Trophoblast cell (in vitro differentiated cells and primary cell): ENCODE measurements around the gene KIF6.

Experiments used
- DNase-seq, 2 donors: peaks; one replicate each; pipeline ENCODE4 v3.0.0-alpha.2; 2016
- H2AFZ ChIP-seq: 2 replicates; pipeline ENCODE4 v1.6.1; 2013; ENCODE audit warnings: low read length, moderate library complexity, mild to moderate bottlenecking; ENCODE audit not compliant: insufficient read depth, poor library complexity
- H2AK5ac ChIP-seq: 2 replicates; pipeline ENCODE4 v1.6.1; 2013; ENCODE audit warnings: mild to moderate bottlenecking, low read length
- H2BK120ac ChIP-seq: 2 replicates; pipeline ENCODE4 v1.6.1; 2013; ENCODE audit warnings: low read length, mild to moderate bottlenecking, moderate library complexity; ENCODE audit not compliant: insufficient read depth, poor library complexity
- H2BK12ac ChIP-seq: 2 replicates; pipeline ENCODE4 v1.6.1; 2013; ENCODE audit warnings: mild to moderate bottlenecking, low read length, moderate library complexity
- H2BK5ac ChIP-seq: 2 replicates; pipeline ENCODE4 v1.6.1; 2013; ENCODE audit warnings: low read length, low read depth, moderate library complexity, mild to moderate bottlenecking; ENCODE audit not compliant: poor library complexity
- H3K14ac ChIP-seq: 2 replicates; pipeline ENCODE4 v1.6.1; 2013; ENCODE audit warnings: mild to moderate bottlenecking, low read length
- H3K18ac ChIP-seq: 2 replicates; pipeline ENCODE4 v1.6.1; 2013; ENCODE audit warnings: mild to moderate bottlenecking, low read length
- H3K23ac ChIP-seq: 2 replicates; pipeline ENCODE4 v1.6.1; 2013; ENCODE audit warnings: low read length
- H3K27ac ChIP-seq: 2 replicates; pipeline ENCODE4 v1.5.1; 2013; ENCODE audit warnings: low read depth, mild to moderate bottlenecking, inconsistent platforms, low read length, moderate library complexity
- H3K27me3 ChIP-seq: 2 replicates; pipeline ENCODE4 v1.6.1; 2013; ENCODE audit warnings: inconsistent platforms, mild to moderate bottlenecking, low read length, moderate library complexity; ENCODE audit not compliant: insufficient read depth
- H3K36me3 ChIP-seq, 2 experiments: 1 replicate in 1 of 2; 2 replicates in 1 of 2; pipeline ENCODE4 v1.6.1; 2013; ENCODE audit warnings: low read length in 2 of 2, mild to moderate bottlenecking in 2 of 2, moderate library complexity in 1 of 2; ENCODE audit not compliant: insufficient read depth in 2 of 2, control insufficient read depth in 1 of 2
- H3K4ac ChIP-seq: 2 replicates; pipeline ENCODE4 v1.6.1; 2013; ENCODE audit warnings: low read depth, mild to moderate bottlenecking, low read length, moderate library complexity
- H3K4me1 ChIP-seq, 2 experiments: 1 replicate in 1 of 2; 2 replicates in 1 of 2; pipeline ENCODE4 v1.6.1; 2013; ENCODE audit warnings: low read length in 2 of 2, mild to moderate bottlenecking in 2 of 2, moderate library complexity in 1 of 2; ENCODE audit not compliant: insufficient read depth in 2 of 2, control insufficient read depth in 1 of 2
- H3K4me2 ChIP-seq: 2 replicates; pipeline ENCODE4 v1.6.1; 2013; ENCODE audit warnings: inconsistent platforms, mild to moderate bottlenecking, low read length, moderate library complexity
- H3K4me3 ChIP-seq: 2 replicates; pipeline ENCODE4 v1.5.1; 2013; ENCODE audit warnings: mild to moderate bottlenecking, low read depth, low read length, inconsistent platforms
- H3K79me1 ChIP-seq: one replicate; pipeline ENCODE4 v1.6.1; 2013; ENCODE audit warnings: low read length
- H3K79me2 ChIP-seq: 2 replicates; pipeline ENCODE4 v1.6.1; 2013; ENCODE audit warnings: low read length, mild to moderate bottlenecking; ENCODE audit not compliant: control insufficient read depth, insufficient read depth, poor library complexity
- H3K9ac ChIP-seq: 2 replicates; pipeline ENCODE4 v1.6.1; 2013; ENCODE audit warnings: mild to moderate bottlenecking, low read length
- H3K9me3 ChIP-seq: 2 replicates; pipeline ENCODE4 v1.6.1; 2013; ENCODE audit warnings: low read depth, mild to moderate bottlenecking, control low read depth, inconsistent platforms, low read length; ENCODE audit not compliant: insufficient read depth
- H4K12ac ChIP-seq: 2 replicates; pipeline ENCODE4 v1.6.1; 2013; ENCODE audit warnings: low read depth, mild to moderate bottlenecking, low read length, moderate library complexity
- H4K8ac ChIP-seq: 2 replicates; pipeline ENCODE4 v1.6.1; 2013; ENCODE audit warnings: low read depth, mild to moderate bottlenecking, low read length, moderate library complexity
- H4K91ac ChIP-seq: one replicate; pipeline ENCODE4 v1.6.1; 2013; ENCODE audit warnings: low read depth, mild to moderate bottlenecking, low read length, moderate library complexity
- WGBS: extraction: QIAGEN DNeasy Blood & Tissue Kit; methylation state at CpG from one replicate; pipeline ENCODE4 v1.1.7; 2013; ENCODE audit warnings: missing lambda C conversion rate; ENCODE audit not compliant: insufficient read length, insufficient coverage; ENCODE audit errors: extremely low coverage; 5-methylcytosine and 5-hydroxymethylcytosine counted together

KIF6 gene

GRCh38 chr6:39404312-39404711 lies 320.9 kb downstream of the KIF6 start:
- Histone ChIP-seq H4K8ac (no peak overlapping the region), H3K23ac (no peak overlapping the region), H2BK5ac (no peak overlapping the region), H2AFZ (no peak overlapping the region), H3K4me3 (no peak overlapping the region), H2BK120ac (no peak overlapping the region), H4K91ac (no peak overlapping the region), H3K27me3 (no peaks in the 10 kb centered on the region), H3K9ac (no peak overlapping the region), H3K14ac (no peak overlapping the region), H2AK5ac (no peak overlapping the region), H3K9me3 (no peaks in the 10 kb centered on the region), H3K79me1 (peaks cover 2% of the 10 kb centered on the region), H3K79me2 (no peaks in the 10 kb centered on the region), H3K4me1 (no peaks in the 10 kb centered on the region), H3K27ac (no peak overlapping the region), H2BK12ac (no peak overlapping the region), H4K12ac (no peak overlapping the region), H3K18ac (no peak overlapping the region), H3K4ac (no peak overlapping the region), H3K4me2 (no peak overlapping the region), H3K36me3 (no peaks in the 10 kb centered on the region)
- DNase-seq: no peak
- no CpG with 5 or more reads among the region's 1 CpG for WGBS

DNA sequence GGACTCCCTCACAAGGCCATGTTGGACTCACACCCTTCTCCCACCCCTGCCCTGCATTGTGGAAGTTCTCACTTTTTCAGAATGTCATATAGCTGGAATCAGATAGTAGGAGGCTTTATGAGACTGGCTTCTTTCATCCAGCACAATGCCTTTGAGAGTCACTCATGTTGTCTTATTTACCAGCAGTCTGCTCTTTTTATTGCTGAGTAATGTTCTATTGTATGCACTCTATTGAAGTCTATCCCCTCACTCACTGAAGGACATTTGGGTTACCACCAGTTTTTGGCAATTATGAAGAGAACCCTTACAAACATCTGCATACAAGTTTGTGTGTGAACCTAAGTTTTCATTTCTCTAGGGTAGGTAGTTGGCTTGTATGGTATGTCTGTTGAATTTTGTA lies 321.9 kb downstream of the KIF6 start:
- Histone ChIP-seq H3K4ac (no peak overlapping the region), H3K4me1 (no peaks in the 10 kb centered on the region), H4K91ac (no peak overlapping the region), H3K9me3 (no peaks in the 10 kb centered on the region), H3K4me3 (no peak overlapping the region), H2AK5ac (no peak overlapping the region), H3K18ac (no peak overlapping the region), H4K8ac (no peak overlapping the region), H3K79me1 (peaks cover 2% of the 10 kb centered on the region), H2AFZ (no peak overlapping the region), H3K4me2 (no peak overlapping the region), H3K36me3 (no peaks in the 10 kb centered on the region), H3K14ac (no peak overlapping the region), H3K79me2 (no peaks in the 10 kb centered on the region), H4K12ac (no peak overlapping the region), H2BK120ac (no peak overlapping the region), H3K9ac (no peak overlapping the region), H2BK5ac (no peak overlapping the region), H3K27ac (no peak overlapping the region), H3K27me3 (no peaks in the 10 kb centered on the region), H2BK12ac (no peak overlapping the region), H3K23ac (no peak overlapping the region)
- DNase-seq: no peak

DNA sequence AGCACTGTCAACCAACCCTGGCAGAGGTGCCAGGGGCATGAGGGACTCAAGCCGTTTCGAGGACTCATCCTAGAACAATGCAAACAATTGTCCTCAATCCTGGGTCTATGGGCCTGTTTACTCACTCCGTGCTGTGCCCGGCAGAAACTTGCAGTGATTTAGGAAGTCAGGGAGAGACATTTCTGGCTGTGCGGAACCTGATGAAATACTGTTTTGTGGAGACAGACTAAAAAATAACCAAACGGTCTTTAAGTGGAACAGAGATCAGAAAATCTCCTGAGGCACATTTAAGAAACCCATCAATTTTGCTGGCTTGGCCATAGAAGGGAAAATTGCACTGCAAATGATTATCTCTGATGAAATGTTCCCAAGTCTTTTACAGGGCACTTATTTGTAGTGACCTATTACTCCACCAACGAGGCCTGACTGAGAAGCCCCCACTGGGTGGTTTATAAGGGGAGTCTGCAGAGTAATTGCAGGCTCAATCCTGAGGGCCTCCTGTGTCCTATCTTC lies 322.9 kb downstream of the KIF6 start:
- H3K27ac ChIP-seq: no peak overlapping the region

GRCh38 chr6:39401376-39401775 lies 323.8 kb downstream of the KIF6 start:
- no peak overlapping the region for H3K4me2 ChIP-seq
- H3K27ac ChIP-seq: no peak overlapping the region
- no peak overlapping the region for H3K9ac ChIP-seq
- no peak overlapping the region for H3K4ac ChIP-seq
- no peak overlapping the region for H4K12ac ChIP-seq
- no peaks in the 10 kb centered on the region for H3K9me3 ChIP-seq
- peak; percentile 11 to 16 for DNase-seq
- no peak overlapping the region for H3K14ac ChIP-seq
- no peak overlapping the region for H2BK5ac ChIP-seq
- H2AK5ac ChIP-seq: no peak overlapping the region
- H3K18ac ChIP-seq: no peak overlapping the region
- no peak overlapping the region for H3K23ac ChIP-seq
- no peak overlapping the region for H4K91ac ChIP-seq
- H3K27me3 ChIP-seq: no peaks in the 10 kb centered on the region
- H4K8ac ChIP-seq: no peak overlapping the region
- no peak overlapping the region for H3K4me3 ChIP-seq
- H3K36me3 ChIP-seq: no peaks in the 10 kb centered on the region
- H3K4me1 ChIP-seq: no peaks in the 10 kb centered on the region
- no peak overlapping the region for H2BK12ac ChIP-seq
- H2BK120ac ChIP-seq: no peak overlapping the region
- no peak overlapping the region for H2AFZ ChIP-seq
- whole genome bisulfite sequencing: no CpG with 5 or more reads among the region's 3 CpGs
- H3K79me2 ChIP-seq: no peaks in the 10 kb centered on the region
- peaks cover 2% of the 10 kb centered on the region for H3K79me1 ChIP-seq

More for the DNA sequence above, 322.9 kb downstream of the KIF6 start:
- Histone ChIP-seq H2BK5ac (no peak overlapping the region), H4K91ac (no peak overlapping the region), H3K9me3 (no peaks in the 10 kb centered on the region), H2AK5ac (no peak overlapping the region), H3K36me3 (no peaks in the 10 kb centered on the region), H3K9ac (no peak overlapping the region), H3K4me1 (no peaks in the 10 kb centered on the region), H2BK120ac (no peak overlapping the region), H3K4me2 (no peak overlapping the region), H4K8ac (no peak overlapping the region), H3K4me3 (no peak overlapping the region), H4K12ac (no peak overlapping the region), H2BK12ac (no peak overlapping the region), H3K27me3 (no peaks in the 10 kb centered on the region), H3K14ac (no peak overlapping the region), H2AFZ (no peak overlapping the region), H3K79me1 (peaks cover 2% of the 10 kb centered on the region), H3K18ac (no peak overlapping the region), H3K4ac (no peak overlapping the region), H3K79me2 (no peaks in the 10 kb centered on the region), H3K23ac (no peak overlapping the region)
- no CpG with 5 or more reads among the region's 7 CpGs for WGBS
- peak; percentile 19 to 48 for DNase-seq
